GM21717 (cell line): Measurements from ENCODE around the gene CDCA7L.

Experiments
- ATAC-seq: cut with Tn5 transposase; IDR thresholded peaks from one replicate; pipeline ENCODE4 v1.9.1; 2021; ENCODE audit warnings: mild to moderate bottlenecking, moderate library complexity; ENCODE audit not compliant: unreplicated experiment

The CDCA7L gene, protein sequence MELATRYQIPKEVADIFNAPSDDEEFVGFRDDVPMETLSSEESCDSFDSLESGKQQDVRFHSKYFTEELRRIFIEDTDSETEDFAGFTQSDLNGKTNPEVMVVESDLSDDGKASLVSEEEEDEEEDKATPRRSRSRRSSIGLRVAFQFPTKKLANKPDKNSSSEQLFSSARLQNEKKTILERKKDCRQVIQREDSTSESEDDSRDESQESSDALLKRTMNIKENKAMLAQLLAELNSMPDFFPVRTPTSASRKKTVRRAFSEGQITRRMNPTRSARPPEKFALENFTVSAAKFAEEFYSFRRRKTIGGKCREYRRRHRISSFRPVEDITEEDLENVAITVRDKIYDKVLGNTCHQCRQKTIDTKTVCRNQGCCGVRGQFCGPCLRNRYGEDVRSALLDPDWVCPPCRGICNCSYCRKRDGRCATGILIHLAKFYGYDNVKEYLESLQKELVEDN

GRCh38 chr7:21945454-21946221 is at the start of gene CDCA7L:
Gene CDCA7L (minus strand): TSS chr7:21945899. CDS start chr7:21945804, 95 bp downstream.
- ATAC-seq = peak; percentile 87

- no peak for ATAC-seq
These were observed 40.4 kb upstream of the CDCA7L start for GRCh38 chr7:21986096-21986495.

DNA sequence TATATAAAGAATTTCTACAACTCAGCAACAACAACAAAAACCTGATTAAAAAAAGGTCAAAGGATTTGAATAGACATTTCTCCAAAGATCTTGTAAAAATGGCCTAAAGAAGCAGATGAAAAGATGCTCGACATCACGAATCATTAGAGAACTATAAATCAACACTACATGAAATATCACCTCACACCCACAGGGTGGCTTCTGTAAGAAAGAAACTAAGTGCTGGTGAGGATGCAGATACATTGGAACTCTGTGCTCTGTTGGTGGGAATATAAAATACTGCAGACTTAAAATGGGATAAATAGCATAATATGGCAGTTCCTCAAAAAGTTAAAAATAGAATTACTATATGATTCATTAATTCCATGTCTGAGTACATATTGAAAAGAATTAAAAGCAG is 38.3 kb upstream of the CDCA7L start:
- no peak for ATAC-seq

- ATAC-seq = no peak
These were observed 37.4 kb upstream of the CDCA7L start for GRCh38 chr7:21983056-21983455.

- no peak for ATAC-seq
These were observed 35.8 kb upstream of the CDCA7L start for GRCh38 chr7:21981524-21981923.

GRCh38 chr7:21980926-21981500 is 35.3 kb upstream of the CDCA7L start:
- no peak for ATAC-seq

DNA sequence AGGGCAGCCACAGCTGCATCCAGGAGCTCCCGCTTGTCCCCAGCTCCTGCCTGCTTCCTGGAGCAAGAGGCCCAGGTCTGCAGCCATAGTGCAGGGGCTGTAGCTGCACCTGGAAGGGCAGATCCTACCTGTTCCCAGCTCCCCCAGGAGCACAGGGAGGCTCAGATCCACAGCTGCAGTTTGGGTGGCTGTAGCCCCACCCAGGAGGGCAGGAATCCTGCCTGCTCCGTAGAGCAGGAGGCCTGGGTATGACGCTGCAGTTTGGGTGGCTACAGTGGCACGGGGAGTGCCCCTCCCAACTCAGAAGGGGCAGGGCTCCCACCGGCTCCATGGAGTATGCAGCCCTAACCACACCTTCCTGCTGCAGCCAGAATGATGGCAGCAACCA is 26.7 kb upstream of the CDCA7L start:
- no peak for ATAC-seq

DNA sequence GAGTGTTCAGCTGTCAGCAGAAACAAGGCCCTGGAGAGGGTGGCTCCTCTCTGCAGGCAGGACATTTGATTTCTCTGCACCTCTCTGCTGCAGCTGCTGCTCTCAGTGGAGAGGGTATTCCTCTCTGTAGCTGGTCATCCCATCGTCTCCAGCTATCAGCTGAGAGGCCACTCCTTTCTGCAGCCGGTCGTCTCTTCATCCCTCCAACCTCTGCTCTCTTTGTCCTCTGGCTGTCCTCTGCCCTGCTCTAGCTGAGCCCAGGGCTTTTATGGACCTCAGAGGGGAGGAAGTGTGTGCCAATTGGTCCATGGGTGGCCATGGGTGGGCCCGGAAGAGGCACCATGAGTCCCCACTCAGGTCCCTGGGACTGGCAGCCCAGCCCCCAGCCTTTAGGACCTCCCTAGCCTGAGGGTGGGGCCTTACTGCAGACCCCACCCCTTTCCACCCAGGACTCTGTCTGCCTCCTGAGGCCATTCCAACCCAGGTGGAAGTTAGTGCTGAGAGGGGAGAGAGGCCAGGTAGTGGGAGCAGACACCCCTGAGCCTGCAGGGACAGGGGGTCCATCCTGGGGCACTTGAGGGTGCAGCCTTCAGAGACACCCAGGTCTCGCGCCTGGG is 26.2 kb upstream of the CDCA7L start:
- no peak for ATAC-seq

DNA sequence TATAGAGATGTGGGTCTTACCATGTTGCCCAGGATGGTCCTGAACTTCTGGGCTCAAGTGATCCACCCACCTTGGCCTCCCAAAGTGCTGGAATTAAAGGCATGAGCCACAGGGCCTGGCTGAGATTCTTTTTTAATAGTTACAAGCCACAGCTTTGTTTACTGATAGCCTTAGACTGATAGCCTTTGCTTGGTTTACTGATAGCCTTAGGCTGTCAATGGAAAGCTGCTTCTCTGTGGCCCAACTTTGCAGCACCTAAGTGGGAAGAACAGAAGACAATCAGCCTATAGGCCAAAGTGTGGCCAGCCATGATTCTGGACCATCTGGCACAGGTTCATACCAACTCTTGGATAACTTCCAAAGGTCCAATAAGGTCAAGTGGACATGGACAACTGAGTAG is 24.1 kb upstream of the CDCA7L start:
- no peak for ATAC-seq

GRCh38 chr7:21967598-21968003 is 21.9 kb upstream of the CDCA7L start:
- ATAC-seq = no peak

- ATAC-seq = peak; percentile 94
These were observed 20.6 kb upstream of the CDCA7L start for GRCh38 chr7:21966271-21966670.

- ATAC-seq = no peak
These were observed 19.6 kb upstream of the CDCA7L start for GRCh38 chr7:21965291-21965690.

- ATAC-seq = no peak
These were observed 17.0 kb upstream of the CDCA7L start for GRCh38 chr7:21962677-21963076.

GRCh38 chr7:21960922-21961321 is 15.2 kb upstream of the CDCA7L start:
- no peak for ATAC-seq

GRCh38 chr7:21959387-21959776 is 13.7 kb upstream of the CDCA7L start:
- ATAC-seq = no peak

DNA sequence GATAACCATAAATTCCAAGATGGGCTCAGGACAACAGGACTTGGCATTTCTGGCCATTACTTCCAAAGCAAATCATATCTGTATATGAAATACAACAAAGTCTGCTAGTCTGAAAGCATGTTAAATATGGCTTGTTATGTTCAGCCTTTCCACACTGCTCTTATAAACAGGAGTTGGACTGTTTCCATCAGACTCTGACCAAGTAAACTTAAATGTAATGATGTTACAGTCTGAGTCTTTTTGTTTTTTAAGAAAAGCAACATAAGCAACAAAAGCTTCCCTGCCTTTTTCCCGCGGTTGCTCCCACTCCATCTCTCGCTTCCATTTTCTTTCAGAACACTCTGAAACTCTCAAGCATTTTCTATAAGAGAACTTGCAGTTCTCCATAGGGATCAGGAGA is 8.1 kb upstream of the CDCA7L start:
- ATAC-seq = no peak

DNA sequence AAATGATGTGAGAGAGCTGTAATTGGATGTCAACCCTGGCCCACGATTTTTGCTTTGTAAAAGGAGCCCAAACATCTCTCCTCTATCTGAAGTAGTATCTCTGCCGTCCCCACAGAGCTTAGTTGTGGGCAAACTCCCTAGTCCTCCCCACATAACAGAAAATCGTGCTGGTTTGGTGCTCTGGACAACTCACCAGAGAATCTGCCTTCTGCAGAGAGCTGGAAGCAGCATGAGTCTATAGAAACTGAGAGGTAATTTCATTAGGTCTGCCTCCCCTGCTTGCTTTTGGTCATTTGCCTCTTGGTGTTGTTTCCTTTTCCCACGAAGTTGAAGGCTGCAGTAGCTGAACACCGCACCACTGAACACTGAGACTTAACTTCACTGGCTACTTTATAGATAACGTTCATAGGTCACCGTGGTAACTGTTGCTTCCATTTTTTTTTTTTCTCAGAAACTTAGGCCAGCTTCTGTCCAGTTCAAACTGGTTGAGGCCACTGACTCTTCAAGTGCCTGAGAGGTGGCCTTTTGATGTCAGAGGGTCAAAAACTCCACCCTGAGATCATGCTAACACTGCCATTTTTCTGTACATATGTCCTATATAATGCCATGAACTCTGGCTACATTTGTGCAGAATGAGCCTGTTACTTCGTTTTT is 3.3 kb upstream of the CDCA7L start:
- ATAC-seq = no peak

DNA sequence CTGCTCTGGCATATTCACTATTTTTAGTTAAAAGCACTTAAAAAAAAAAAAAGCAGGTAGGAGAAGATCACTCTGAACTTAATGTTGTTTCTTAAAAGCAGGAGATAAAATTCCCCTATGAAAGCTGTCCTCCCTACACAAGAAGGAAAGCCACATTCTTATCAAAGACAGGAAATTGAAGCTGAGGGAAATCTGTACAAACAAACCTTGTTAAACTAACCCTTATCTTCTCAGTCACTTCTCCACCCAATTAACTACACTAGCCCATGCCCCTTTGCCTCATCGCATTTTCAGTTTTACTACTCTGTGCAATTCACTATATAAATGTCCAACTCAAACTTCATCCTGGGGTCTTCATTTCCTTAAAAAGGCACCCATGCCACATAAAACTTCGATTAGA is 2.7 kb upstream of the CDCA7L start:
- no peak for ATAC-seq

GRCh38 chr7:21947946-21948345 is 2.2 kb upstream of the CDCA7L start:
- ATAC-seq = no peak

DNA sequence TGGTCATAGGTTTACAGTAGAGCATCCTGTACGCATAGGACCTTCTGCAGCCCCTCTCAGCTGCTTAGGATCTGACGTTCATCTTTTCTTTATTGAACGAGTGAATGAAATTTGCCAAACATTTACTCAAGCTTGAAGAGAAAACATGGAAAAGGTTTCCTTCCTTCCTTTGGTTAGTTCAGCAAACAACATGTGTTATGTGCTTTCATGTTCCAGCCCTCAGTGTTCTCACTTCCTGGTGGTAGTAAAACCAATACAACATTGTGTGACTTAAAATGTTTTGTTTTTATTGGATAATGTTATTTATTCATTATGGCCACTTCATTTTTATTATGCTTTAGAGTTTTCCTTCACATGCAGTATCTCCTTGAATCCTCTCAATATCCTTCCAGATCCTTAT is 1.4 kb upstream of the CDCA7L start:
- ATAC-seq = no peak

DNA sequence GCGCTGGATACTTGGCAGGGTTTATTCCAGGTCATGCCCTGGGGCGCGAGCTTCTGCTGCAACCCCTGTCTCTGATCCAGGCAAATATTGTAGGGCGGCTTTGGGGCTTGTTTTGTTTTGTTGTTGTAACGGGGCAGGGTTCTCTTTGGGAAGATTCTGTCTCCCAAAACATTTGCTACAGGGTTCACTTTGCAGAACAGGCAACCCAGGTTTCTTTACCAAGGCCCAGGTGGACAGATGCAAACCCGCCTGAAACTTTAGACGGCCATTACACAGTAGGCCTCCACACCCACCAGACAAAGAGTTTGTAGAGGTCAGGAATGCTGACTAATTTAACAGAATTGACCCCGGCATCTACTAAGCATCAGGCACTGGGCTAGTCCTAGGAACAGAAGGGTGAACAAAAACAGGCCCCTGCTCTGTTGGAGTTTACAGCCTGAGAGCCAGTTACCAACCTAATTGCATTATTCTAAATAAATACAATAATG is 567 bp upstream of the CDCA7L start:
- ATAC-seq = no peak
